Stimulated activated CD8-positive, alpha-beta memory T cell treated with anti-CD3 and anti-CD28 coated beads, Interleukin-7, amount 100 ng/mL, for 4 hours (primary cell): ENCODE measurements around the gene OTUD5.
A peak's percentile ranks its signal among the peaks of the same experiment; 100 is the strongest.
"Not testable (repeated sequence)": the region's sequence is repeated elsewhere in the genome, so short reads cannot be mapped to it uniquely, and the experiment has no call there.

Experiments used
- DNase-seq, 2 donors: peaks; one replicate each; pipeline ENCODE4 v3.0.0-alpha.2; 2020; ENCODE audit warnings: low read depth in 2 of 2

The OTUD5 gene

GRCh38 chrX:48957477-48957826 is at the start of gene OTUD5:
Gene OTUD5 (minus strand): TSS chrX:48957607. CDS start chrX:48957570, 37 bp downstream.
- DNase-seq, result peak; percentile 61 to 76

GRCh38 chrX:49003696-49004095 is 46.3 kb upstream of the OTUD5 start:
- no peak for DNase-seq

- peak; percentile 64 for DNase-seq
Observed at GRCh38 chrX:49002091-49002935, 44.9 kb upstream of the OTUD5 start, which contains the start of gene GRIPAP1. Gene GRIPAP1 (minus strand): TSS chrX:49002264. CDS start chrX:49002229, 35 bp downstream.

GRCh38 chrX:49001521-49002090 is 44.2 kb upstream of the OTUD5 start:
- DNase-seq, result peak; percentile 29 to 40

GRCh38 chrX:49000636-49001035 is 43.2 kb upstream of the OTUD5 start:
- DNase-seq, result no peak

GRCh38 chrX:48999030-48999429 is 41.6 kb upstream of the OTUD5 start:
- DNase-seq, result no peak

- DNase-seq, result no peak
Observed at GRCh38 chrX:48998391-48998790, 41.0 kb upstream of the OTUD5 start.

GRCh38 chrX:48997865-48998264 is 40.5 kb upstream of the OTUD5 start:
- DNase-seq, result no peak

- DNase-seq, result no peak
Observed at GRCh38 chrX:48997455-48997854, 40.0 kb upstream of the OTUD5 start.

GRCh38 chrX:48996969-48997368 is 39.6 kb upstream of the OTUD5 start:
- no peak for DNase-seq

GRCh38 chrX:48992341-48992740 is 34.9 kb upstream of the OTUD5 start:
- no peak for DNase-seq

- DNase-seq, result no peak
Observed at GRCh38 chrX:48989483-48989882, 32.1 kb upstream of the OTUD5 start.

GRCh38 chrX:48983896-48984295 is 26.5 kb upstream of the OTUD5 start:
- no peak for DNase-seq

GRCh38 chrX:48983081-48983480 is 25.7 kb upstream of the OTUD5 start:
- DNase-seq, result no peak

- DNase-seq, result no peak
Observed at GRCh38 chrX:48981178-48981577, 23.8 kb upstream of the OTUD5 start.

- DNase-seq, result not testable (repeated sequence)
Observed at GRCh38 chrX:48980341-48980740, 22.9 kb upstream of the OTUD5 start.

- DNase-seq, result no peak
Observed at GRCh38 chrX:48978226-48978625, 20.8 kb upstream of the OTUD5 start.

- DNase-seq, result no peak
Observed at GRCh38 chrX:48976086-48976485, 18.7 kb upstream of the OTUD5 start.

GRCh38 chrX:48975541-48975940 is 18.1 kb upstream of the OTUD5 start:
- no peak for DNase-seq

GRCh38 chrX:48975041-48975440 is 17.6 kb upstream of the OTUD5 start:
- DNase-seq, result no peak

- DNase-seq, result no peak
Observed at GRCh38 chrX:48974574-48974973, 17.2 kb upstream of the OTUD5 start.

GRCh38 chrX:48974033-48974432 is 16.6 kb upstream of the OTUD5 start:
- DNase-seq, result no peak
